ENCODE data around the gene UTF1.

UTF1 gene

GRCh38 chr10:133230044-133230361 lies at the start of gene UTF1:
TSS of gene UTF1 (plus strand) at chr10:133230217. CDS start at chr10:133230289, 72 bp downstream.
- DNase-seq (ENCODE audit: low read depth) = no peak

DNA sequence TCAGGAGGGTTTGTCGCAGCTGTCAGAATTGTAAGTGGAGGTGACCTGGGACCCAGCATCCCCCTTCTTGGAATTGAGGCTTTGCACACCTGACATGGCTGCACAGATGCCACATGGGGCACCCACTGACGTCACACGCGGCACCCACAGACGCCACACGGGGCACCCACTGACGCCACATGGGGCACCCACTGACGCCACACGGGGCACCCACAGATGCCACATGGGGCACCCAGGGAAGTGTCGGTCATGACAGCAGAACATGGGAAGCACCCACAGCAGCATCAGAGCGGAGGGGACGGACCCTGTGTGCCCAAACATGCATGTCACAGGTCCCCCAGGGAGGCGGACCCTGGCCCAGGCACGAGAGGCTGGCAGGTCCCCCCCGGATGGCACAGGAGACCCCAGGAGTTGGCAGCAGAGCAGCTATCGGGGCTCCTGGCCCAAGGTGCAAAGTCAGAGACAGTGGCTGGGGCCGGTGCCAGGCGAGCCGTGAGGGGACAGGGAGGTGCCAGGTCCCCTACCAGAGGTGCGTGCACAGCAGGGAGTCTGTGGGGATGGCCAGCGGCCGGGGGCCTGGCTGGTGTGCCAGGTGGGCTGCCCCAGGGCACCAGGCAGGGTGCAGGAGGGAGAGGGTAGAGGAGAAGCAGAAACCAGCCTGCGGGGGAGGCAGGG lies 48.9 kb upstream of the UTF1 start:
- DNase-seq (ENCODE audit: low read depth) = no peak

DNA sequence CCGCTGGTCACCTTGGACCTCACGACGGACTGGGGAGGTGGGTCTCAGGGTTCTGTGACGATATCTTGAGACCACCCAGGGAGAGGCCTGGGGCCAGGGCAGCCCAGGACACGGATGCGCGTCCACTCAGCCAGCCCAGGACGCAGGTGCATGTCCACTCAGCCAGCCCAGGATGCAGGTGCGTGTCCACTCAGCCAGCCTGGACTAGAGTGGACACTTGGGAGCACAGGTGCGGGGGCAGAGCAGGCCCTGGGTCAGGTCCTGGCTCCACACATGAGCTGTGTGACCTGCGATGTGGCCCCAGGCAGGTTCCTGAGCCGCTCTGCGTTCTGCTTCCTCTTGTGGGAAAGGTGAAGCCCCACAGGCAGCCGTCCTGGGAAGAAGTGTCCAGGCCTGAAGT lies 47.8 kb upstream of the UTF1 start:
- no peak for DNase-seq (ENCODE audit: low read depth)

GRCh38 chr10:133182791-133183645 lies 47.0 kb upstream of the UTF1 start:
- no peak for DNase-seq (ENCODE audit: low read depth)

DNA sequence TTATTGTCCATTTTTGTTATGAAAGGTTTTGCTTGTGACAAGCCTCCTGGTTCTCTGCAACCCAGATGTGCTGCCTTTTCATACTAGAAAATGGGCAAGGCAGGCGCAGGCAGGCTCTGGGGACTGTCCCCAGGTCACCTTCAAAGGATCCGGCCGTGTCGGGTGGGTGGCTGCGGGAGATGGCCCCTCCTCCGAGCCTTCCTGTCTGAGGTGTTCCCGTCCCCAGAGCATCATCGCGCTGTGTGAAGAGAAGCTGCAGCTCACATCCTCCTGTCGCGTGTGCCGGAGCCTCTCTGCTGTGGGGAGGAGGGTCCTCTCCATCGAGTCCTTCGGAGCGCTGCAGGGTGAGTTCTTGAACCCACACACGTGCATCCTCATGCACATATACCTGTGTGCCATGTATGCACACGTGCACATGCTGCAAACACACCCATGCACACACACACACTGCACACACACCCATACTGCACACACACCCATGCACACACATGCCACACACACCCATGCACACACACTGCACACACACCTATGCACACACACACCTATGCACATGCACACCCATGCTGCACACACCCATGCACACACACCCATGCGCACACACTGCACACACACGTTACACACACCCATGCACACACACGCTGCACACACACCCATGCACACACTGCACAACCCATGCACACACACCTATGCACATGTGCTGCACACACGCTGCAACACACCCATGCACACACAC lies 46.2 kb upstream of the UTF1 start:
- no peak for DNase-seq (ENCODE audit: low read depth)

DNA sequence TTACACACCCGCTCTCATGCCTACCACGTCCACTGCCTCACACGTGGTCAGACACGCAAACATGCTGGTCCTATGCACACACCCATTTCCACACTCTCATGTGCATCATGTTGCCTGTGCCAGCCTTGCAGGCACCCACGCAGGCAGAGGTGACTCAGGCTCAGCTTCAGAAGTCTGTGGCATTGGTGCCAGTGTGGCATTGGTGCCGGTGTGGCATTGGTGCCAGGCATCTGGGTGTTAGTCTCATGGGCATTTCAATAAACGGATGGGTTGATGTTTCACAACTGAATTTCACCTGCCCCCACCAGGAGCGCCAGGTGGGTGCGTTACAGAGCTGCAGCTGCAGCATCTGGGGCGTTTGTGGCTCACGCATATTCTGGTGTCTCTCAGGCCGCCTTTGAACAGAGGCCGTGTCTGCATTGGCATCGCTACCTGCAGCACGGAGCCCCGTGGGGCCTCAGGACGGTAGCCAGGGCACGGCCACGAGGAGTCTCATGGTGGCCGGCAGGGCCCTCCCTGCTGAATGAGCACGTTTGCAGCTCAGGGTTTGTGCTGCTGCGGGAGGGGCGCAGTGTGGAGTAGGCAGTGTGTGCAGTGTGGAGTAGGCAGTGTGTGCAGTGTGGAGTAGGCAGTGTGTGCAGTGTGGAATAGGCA lies 45.3 kb upstream of the UTF1 start:
- no peak for DNase-seq (ENCODE audit: low read depth)

DNA sequence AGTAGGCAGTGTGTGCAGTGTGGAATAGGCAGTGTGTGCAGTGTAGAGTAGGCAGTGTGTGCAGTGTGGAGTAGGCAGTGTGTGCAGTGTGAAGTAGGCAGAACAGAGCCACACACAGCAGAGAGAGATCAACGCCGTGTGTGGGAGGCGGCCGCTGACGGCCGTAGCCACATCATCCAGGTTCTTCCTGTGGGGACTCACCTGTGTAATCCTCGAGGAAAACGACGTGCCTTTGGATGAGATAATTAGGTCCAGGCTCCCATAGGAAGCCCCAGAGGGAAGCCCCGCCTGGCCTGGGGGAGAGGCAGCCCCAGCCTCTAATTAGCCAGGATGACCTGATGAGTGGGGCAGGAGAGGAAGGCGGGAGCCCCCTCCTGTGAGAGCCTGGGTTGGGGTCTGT lies 44.6 kb upstream of the UTF1 start:
- DNase-seq (ENCODE audit: low read depth) = no peak

DNA sequence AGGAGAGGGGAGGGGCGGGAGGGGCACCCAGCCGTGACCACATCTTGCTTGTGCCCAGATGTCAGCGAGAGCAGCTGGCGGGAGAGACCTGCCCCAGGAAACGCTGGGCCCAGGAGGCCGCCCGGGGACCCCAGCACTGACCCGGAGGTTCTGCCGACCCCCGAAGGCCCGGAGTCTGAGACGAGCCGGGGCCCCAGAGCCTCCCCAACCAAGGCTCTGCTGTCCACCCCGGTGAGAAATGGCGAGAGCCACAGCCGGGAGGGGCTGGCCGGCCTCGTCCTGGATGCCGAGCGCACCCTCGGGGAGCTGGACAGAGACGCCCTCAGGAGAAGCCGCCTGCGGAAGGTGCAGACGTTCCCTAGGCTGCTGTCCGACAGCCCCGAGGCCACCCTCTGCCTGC lies 44.1 kb upstream of the UTF1 start:
- no peak for DNase-seq (ENCODE audit: low read depth)

DNA sequence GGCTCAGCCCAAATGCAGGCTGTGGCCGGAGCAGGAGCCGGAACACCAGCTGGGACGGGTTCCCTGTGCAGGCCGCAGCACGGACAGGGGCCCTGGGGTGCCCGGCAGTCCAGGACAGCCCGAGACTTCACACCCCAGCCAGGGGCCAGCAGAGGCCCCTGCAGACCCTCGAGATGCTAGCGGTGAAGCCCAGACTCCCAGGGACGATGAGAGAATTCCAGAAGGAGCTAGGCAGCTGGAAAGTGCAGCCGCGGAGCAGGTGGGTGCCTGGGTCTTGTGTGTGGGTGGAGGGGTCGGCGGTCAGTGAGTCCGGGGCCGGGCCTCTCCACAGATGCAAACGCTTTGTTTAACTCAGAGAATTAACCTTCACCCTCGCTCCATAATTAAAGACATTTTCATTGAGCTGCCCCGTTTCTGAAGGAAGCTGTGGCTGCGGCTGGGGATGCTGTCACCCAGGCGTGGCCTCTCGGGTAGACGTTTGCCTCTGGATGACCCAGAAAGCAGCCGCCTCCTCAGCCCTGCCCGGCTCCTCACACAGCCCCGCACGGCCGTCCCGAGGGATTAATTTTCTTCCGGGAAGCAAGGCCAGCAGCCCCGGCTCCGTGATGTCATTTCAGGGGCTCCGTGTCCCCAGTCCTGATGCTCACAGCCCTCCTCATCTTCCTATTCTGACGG lies 43.5 kb upstream of the UTF1 start:
- DNase-seq (ENCODE audit: low read depth) = no peak

DNA sequence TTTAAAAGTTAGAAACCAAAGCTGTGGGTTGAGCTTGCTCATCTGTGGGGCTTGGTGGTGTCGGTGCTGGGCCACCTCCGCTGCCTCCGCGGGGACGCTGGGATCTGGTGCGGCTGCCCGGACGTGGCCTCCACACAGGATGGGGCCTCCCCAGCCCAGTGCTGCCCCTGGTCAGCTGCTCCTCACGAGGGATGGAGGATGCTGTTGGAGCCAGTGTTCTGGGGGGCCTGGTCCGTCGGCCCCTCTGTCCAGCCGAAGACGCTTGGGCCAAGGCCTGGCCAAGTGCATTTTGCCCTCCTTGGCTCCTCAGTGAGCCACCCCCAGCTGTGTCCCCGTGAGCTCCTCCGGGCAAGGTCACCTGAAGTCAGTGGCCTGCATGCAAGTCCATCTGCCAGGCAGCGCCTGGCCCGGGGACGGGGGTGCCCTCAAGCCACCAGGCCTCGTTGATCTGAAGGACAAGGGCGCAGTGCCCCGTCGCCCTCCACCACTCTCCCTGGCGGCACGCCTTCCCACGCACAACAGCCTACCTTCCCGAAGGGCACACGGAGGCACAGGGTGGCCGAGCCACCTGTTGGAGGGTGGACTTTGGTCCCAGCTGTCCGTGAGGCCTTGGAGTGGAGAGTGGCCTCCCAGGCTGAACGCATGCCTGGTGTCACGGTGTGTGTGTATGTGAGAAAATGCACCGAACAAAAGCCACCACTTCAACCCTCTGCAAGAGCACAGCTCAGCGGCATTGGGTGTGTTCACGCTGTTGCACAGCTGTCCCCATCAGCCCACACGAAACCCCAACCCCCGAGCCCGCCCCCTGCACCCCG lies 42.7 kb upstream of the UTF1 start:
- no peak for DNase-seq (ENCODE audit: low read depth)

DNA sequence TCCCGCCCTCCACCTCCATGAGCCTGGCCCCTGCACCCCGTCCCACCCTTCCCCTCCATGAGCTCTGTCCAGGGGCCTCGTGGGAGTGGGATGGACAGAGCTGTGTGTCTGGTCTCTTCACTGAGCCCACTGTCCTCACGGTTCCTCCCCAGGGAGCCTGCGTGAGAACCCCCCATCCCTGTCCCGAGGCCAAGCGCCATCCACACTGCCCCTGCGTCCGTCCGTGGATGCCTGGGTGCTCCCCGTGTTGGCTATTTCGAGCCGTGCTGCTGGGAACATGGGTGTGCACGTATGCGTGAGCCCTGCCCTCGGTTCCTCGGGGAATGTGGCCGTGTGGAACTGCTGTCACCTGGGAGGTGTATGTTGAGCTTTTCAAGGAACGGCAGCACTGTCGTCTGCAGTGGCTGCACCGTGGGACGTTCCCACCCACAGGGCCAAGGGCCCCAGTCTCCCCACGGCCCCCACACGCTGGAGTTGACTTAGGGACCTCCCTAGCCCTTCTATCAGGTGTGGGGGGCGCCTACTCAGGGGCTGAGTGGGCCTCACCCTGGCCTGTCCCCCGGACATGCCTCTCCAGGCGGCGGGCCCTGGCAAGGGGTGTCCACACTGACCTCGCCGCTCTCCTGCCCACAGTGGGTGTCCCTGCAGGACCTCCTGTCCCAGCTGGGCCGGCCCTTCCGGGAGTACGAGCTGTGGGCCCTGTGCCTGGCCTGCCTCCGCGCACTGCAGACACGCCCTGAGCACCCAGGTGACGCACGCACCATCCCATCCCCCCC lies 41.9 kb upstream of the UTF1 start:
- DNase-seq (ENCODE audit: low read depth) = no peak

- no peak for DNase-seq (ENCODE audit: low read depth)
Observed at GRCh38 chr10:133189256-133189655, 40.8 kb upstream of the UTF1 start.

DNA sequence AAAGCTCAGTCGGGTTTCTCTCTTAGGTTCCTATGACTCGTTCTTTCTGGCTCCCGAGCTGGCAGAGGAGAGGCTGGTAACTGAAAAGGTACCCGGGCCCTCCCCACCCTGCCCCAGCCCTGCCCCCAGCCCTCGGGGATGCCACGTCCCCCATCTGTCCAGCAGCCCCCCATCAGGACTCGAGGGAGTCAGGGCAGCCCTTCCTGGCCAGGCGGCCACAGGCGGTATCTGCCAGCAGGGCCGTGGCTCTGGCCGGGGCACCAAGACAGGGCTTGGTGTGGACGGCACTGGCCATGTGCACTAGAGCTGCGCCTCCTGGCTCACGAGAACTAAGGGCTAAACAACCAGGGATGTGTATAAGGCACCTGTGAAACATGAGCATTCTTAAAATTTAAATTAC lies 40.3 kb upstream of the UTF1 start:
- DNase-seq (ENCODE audit: low read depth) = no peak

DNA sequence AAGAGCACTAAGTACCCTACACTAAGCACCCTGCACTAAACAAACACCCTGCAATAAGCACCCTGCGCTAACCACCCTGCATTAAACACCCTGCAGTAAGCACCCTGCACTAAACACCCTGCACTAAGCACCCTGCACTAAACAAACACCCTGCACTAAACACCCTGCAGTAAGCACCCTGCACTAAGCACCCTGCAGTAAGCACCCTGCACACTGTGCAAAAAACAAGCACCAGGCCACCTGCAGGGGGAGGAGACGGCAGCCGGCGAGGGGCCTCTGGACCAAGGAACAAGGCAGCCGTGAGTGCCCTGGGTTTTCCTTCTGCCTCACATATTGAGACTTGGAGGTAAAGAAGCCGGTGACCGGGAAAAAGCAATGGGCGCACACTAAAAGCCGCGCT lies 39.8 kb upstream of the UTF1 start:
- DNase-seq (ENCODE audit: low read depth) = no peak

GRCh38 chr10:133191651-133192050 lies 38.4 kb upstream of the UTF1 start:
- no peak for DNase-seq (ENCODE audit: low read depth)

- no peak for DNase-seq (ENCODE audit: low read depth)
Observed at GRCh38 chr10:133194151-133194550, 35.9 kb upstream of the UTF1 start.

- no peak for DNase-seq (ENCODE audit: low read depth)
Observed at GRCh38 chr10:133195096-133195495, 34.9 kb upstream of the UTF1 start.

DNA sequence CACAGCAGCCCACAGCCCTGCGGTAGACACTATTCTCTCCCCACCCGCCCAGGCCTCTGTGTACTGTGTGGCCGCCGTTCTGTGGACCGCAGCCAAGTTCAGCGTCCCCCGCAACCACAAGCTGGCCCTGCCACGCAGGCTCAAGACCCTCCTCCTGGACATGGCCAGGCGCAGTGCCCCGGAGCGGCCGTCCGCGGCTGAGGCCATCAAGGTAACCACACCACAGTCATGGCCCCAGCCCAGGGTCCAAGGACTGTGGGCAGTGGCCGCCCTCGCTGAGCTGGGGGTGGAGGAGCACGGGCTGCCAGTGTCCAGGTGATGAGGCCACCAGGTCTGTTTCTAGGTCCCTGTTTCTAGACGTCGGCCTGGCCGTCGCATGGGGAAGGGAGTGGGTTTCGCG lies 34.4 kb upstream of the UTF1 start:
- DNase-seq (ENCODE audit: low read depth) = no peak

- no peak for DNase-seq (ENCODE audit: low read depth)
Observed at GRCh38 chr10:133196221-133196915, 33.6 kb upstream of the UTF1 start.

All from activated gamma-delta T cell treated with anti-CD3 and anti-CD28 coated beads, Interleukin-2, amount 50 U/mL, for 16 hours (primary cell).